Measurements from ENCODE around the gene ITFG1.

Gene ITFG1

DNA sequence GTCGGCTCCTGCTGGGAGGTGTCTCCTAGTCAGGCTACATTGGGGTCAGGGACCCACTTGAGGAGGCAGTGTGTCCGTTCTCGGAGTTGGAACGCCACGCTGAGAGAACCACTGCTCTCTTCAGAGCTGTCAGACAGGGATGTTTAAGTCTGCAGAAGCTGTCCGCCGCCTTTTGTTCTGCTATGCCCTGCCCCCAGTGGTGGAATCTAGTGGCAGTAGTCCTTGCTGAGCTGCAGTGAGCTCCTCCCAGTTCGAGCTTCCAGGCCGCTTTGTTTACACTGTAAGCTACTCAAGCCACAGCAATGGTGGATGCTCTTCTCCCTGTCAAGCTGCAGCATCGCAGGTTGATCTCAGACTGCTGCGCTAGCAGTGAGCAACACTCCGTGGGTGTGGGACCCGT is 36.0 kb downstream of the ITFG1 start:
- TF ChIP-seq, protein P1, sequence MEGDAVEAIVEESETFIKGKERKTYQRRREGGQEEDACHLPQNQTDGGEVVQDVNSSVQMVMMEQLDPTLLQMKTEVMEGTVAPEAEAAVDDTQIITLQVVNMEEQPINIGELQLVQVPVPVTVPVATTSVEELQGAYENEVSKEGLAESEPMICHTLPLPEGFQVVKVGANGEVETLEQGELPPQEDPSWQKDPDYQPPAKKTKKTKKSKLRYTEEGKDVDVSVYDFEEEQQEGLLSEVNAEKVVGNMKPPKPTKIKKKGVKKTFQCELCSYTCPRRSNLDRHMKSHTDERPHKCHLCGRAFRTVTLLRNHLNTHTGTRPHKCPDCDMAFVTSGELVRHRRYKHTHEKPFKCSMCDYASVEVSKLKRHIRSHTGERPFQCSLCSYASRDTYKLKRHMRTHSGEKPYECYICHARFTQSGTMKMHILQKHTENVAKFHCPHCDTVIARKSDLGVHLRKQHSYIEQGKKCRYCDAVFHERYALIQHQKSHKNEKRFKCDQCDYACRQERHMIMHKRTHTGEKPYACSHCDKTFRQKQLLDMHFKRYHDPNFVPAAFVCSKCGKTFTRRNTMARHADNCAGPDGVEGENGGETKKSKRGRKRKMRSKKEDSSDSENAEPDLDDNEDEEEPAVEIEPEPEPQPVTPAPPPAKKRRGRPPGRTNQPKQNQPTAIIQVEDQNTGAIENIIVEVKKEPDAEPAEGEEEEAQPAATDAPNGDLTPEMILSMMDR (IDR thresholded peaks at IDR 0.05; ENCODE audit: control insufficient read depth, insufficient read depth, low read depth, low read length, missing control alignments): no peak
- DNase-seq (ENCODE audit: low read depth): no peak
- no peak overlapping the region for H3K4me3 ChIP-seq (ENCODE audit: control insufficient read depth, low read depth, low read length)

DNA sequence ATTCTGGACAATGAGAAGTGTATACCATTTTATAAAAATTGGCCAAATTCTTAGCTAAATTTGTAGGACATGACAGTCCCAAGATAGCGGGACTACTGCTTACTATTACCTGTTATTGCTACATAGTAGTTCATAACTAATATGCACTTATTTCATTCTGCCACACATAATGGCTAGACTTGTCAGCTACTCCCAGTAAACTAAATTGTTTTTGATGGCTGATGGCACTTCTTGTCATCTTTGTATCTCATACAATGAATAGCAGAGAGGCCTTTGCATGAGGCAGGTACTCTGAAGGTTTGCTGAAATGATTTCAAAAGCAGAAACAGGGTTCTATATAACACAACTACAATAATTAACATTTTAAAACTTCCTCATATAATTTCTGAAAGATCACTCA is 44.0 kb downstream of the ITFG1 start:
- no peak for DNase-seq (ENCODE audit: low read depth)
- TF ChIP-seq, protein P1 (IDR thresholded peaks at IDR 0.05; ENCODE audit: control insufficient read depth, insufficient read depth, low read depth, low read length, missing control alignments): no peak
- no peak overlapping the region for H3K4me3 ChIP-seq (ENCODE audit: control insufficient read depth, low read depth, low read length)

DNA sequence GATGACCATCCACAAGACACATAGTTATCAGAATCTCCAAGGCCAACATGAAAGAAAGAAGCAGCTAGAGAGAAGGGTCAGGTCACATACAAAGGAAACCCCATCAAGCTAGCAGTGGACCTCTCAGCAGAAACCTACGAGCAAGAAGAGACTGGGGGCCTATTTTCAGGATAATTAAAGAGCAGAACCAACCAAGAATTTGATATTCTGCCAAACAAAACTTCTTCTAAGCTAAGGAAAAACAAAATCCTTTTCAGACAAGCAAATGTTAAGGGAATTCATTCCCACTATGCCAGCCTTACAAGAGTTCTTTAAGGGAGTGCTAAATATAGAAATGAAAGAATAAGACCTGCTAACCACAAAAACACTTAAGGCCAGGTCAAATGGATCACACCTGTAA is 47.8 kb downstream of the ITFG1 start:
- no peak for DNase-seq (ENCODE audit: low read depth)
- TF ChIP-seq, protein P1 (IDR thresholded peaks at IDR 0.05; ENCODE audit: control insufficient read depth, insufficient read depth, low read depth, low read length, missing control alignments): no peak
- no peak overlapping the region for H3K4me3 ChIP-seq (ENCODE audit: control insufficient read depth, low read depth, low read length)

DNA sequence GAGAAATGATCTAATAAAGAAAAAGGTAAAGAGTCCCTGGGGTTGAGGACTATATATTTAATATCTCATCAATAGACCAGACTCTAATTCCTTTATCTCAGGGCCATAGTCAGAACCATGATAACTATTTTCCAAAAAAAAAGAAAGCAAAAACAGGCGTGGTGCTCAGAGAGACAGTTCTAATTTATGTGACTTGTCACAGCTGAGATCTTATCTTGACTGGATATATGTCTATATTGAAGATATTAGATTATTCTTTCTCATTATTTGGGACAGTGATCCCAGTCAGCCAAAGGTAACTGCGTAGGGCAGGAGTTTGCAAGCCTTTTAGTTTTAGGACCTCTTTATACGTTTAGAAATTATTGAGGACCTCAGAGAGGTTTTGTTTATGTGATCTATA is 52.4 kb downstream of the ITFG1 start:
- no peak overlapping the region for H3K4me3 ChIP-seq (ENCODE audit: control insufficient read depth, low read depth, low read length)
- TF ChIP-seq, protein P1 (IDR thresholded peaks at IDR 0.05; ENCODE audit: control insufficient read depth, insufficient read depth, low read depth, low read length, missing control alignments): no peak
- no peak for DNase-seq (ENCODE audit: low read depth)

- no peak for DNase-seq (ENCODE audit: low read depth)
- no peak overlapping the region for H3K4me3 ChIP-seq (ENCODE audit: control insufficient read depth, low read depth, low read length)
- TF ChIP-seq, protein P1 (IDR thresholded peaks at IDR 0.05; ENCODE audit: control insufficient read depth, insufficient read depth, low read depth, low read length, missing control alignments): no peak
Observed at GRCh38 chr16:47395733-47396498, 64.9 kb downstream of the ITFG1 start.

- H3K4me3 ChIP-seq (ENCODE audit: control insufficient read depth, low read depth, low read length): no peak overlapping the region
- TF ChIP-seq, protein P1 (IDR thresholded peaks at IDR 0.05; ENCODE audit: control insufficient read depth, insufficient read depth, low read depth, low read length, missing control alignments): no peak
- no peak for DNase-seq (ENCODE audit: low read depth)
Observed at GRCh38 chr16:47392081-47392480, 68.8 kb downstream of the ITFG1 start.
